MM.1S (cell line): ENCODE data around the gene STAT6.

Source experiments
- EZH2 ChIP-seq: fragments of 300-600 bp; sonication (generic); optimal IDR thresholded peaks from 2 replicates; pipeline ENCODE3; 2017; ENCODE audit warnings: low read depth, mild to moderate bottlenecking, antibody characterized with exemption, low read length, mixed read lengths
- TF ChIP-seq, protein P1 (sequence below): fragments of 300-600 bp; sonication (generic); IDR thresholded peaks from 2 replicates; pipeline ENCODE4 v1.5.1; 2016; ENCODE audit warnings: antibody characterized with exemption, low read length, mixed read lengths

DNA sequence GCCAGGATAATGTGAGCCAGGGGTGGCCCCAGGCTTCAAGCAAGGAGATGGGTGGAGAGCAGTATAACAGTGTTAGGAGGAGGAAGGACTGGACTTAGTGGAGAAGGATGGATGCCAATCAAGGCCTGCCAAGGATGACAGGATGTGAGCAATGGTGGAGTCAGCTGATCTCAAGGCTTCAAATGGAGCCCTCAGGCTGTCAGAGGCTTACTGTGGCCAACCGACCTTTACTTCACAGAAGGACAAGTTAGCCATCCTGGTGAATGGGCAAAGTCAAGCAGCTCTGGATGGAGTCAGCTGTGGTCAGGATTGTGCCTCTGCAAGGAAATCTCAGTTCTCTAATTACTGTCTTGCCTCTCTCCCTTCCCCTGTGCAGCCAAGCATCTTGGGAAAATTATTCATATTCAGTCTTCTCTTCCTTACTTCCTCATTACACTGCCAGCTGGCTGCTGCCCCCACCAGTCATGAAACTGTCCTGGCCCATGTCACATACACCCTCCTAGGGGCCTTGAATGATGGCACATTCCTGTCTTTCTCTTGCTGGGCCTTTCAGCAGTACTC, 7.6 kb upstream of the STAT6 start:
- TF ChIP-seq, protein P1, sequence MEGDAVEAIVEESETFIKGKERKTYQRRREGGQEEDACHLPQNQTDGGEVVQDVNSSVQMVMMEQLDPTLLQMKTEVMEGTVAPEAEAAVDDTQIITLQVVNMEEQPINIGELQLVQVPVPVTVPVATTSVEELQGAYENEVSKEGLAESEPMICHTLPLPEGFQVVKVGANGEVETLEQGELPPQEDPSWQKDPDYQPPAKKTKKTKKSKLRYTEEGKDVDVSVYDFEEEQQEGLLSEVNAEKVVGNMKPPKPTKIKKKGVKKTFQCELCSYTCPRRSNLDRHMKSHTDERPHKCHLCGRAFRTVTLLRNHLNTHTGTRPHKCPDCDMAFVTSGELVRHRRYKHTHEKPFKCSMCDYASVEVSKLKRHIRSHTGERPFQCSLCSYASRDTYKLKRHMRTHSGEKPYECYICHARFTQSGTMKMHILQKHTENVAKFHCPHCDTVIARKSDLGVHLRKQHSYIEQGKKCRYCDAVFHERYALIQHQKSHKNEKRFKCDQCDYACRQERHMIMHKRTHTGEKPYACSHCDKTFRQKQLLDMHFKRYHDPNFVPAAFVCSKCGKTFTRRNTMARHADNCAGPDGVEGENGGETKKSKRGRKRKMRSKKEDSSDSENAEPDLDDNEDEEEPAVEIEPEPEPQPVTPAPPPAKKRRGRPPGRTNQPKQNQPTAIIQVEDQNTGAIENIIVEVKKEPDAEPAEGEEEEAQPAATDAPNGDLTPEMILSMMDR = no peak
- no peak for TF ChIP-seq EZH2
